Measurements from ENCODE around the gene FIBIN. TPM values are rescaled to one million over a fixed set of nuclear protein-coding genes. Genes with fewer than 3 reads are reported as not detected.

The FIBIN gene
- total RNA-seq, 1 experiment from 2014 or later: 0.37 TPM

DNA sequence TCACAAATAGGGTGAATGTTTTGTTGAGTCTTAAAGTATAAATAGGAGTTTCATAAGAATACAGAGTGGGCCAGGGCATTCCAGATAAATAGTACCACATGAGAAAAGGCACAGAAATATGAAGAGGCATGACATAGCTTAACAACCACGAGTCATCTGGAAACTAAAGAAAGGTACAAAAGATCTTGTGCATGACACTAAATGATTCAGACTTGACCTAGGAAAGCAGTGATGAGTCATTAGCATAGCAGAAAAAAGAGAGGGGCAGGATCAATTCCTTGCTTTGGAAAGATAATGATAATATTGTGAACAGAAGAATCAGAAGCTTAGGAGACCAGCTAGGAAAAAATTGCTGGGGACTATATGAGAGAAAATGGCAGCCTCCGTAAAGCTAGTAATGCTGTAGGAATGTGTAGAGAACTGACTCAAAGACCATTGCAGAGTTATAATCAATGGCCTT is 47.6 kb upstream of the FIBIN start (continued):
- TF ChIP-seq, protein P1, sequence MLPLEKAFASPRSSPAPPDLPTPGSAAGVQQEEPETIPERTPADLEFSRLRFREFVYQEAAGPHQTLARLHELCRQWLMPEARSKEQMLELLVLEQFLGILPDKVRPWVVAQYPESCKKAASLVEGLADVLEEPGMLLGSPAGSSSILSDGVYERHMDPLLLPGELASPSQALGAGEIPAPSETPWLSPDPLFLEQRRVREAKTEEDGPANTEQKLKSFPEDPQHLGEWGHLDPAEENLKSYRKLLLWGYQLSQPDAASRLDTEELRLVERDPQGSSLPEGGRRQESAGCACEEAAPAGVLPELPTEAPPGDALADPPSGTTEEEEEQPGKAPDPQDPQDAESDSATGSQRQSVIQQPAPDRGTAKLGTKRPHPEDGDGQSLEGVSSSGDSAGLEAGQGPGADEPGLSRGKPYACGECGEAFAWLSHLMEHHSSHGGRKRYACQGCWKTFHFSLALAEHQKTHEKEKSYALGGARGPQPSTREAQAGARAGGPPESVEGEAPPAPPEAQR (CRISPR knock-in tag; IDR thresholded peaks at IDR 0.05): no peak
- TF ChIP-seq, protein P2, sequence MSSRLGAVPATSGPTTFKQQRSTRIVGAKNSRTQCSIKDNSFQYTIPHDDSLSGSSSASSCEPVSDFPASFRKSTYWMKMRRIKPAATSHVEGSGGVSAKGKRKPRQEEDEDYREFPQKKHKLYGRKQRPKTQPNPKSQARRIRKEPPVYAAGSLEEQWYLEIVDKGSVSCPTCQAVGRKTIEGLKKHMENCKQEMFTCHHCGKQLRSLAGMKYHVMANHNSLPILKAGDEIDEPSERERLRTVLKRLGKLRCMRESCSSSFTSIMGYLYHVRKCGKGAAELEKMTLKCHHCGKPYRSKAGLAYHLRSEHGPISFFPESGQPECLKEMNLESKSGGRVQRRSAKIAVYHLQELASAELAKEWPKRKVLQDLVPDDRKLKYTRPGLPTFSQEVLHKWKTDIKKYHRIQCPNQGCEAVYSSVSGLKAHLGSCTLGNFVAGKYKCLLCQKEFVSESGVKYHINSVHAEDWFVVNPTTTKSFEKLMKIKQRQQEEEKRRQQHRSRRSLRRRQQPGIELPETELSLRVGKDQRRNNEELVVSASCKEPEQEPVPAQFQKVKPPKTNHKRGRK (CRISPR knock-in tag; IDR thresholded peaks at IDR 0.05; ENCODE audit: borderline replicate concordance): no peak
- TF ChIP-seq ZNF423 (CRISPR knock-in tag; IDR thresholded peaks at IDR 0.05) (no peak), ZNF396 (CRISPR knock-in tag; IDR thresholded peaks at IDR 0.05; ENCODE audit: borderline replicate concordance) (no peak), FOXP1 (CRISPR knock-in tag; IDR thresholded peaks at IDR 0.05; ENCODE audit: borderline replicate concordance) (no peak), RORB (CRISPR knock-in tag; IDR thresholded peaks at IDR 0.05) (no peak)
- TF ChIP-seq, protein P3, sequence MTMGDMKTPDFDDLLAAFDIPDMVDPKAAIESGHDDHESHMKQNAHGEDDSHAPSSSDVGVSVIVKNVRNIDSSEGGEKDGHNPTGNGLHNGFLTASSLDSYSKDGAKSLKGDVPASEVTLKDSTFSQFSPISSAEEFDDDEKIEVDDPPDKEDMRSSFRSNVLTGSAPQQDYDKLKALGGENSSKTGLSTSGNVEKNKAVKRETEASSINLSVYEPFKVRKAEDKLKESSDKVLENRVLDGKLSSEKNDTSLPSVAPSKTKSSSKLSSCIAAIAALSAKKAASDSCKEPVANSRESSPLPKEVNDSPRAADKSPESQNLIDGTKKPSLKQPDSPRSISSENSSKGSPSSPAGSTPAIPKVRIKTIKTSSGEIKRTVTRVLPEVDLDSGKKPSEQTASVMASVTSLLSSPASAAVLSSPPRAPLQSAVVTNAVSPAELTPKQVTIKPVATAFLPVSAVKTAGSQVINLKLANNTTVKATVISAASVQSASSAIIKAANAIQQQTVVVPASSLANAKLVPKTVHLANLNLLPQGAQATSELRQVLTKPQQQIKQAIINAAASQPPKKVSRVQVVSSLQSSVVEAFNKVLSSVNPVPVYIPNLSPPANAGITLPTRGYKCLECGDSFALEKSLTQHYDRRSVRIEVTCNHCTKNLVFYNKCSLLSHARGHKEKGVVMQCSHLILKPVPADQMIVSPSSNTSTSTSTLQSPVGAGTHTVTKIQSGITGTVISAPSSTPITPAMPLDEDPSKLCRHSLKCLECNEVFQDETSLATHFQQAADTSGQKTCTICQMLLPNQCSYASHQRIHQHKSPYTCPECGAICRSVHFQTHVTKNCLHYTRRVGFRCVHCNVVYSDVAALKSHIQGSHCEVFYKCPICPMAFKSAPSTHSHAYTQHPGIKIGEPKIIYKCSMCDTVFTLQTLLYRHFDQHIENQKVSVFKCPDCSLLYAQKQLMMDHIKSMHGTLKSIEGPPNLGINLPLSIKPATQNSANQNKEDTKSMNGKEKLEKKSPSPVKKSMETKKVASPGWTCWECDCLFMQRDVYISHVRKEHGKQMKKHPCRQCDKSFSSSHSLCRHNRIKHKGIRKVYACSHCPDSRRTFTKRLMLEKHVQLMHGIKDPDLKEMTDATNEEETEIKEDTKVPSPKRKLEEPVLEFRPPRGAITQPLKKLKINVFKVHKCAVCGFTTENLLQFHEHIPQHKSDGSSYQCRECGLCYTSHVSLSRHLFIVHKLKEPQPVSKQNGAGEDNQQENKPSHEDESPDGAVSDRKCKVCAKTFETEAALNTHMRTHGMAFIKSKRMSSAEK (CRISPR knock-in tag; IDR thresholded peaks at IDR 0.05; ENCODE audit: borderline replicate concordance): no peak

DNA sequence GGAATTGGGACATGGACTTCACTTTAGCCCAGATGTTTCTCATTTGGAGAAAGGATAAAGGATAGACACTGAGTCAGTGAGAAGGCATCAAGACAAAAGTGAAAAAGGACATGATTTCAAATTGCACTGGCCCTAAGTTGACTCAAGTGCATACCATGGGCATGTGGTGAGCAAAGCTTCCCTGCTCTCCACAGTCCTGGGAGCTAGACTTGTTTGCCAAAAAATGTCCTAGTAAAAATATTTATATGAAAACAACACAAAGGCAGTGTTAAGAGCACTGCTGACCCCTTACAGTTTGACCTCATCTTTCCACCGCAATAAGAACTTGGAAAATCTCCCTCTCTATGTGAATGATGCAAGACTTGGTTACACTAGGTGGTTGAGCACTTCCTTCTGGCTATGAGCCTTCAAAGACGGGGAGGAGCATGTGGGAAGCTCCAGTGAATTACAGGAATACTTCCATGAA is 46.5 kb upstream of the FIBIN start:
- Mint-ChIP-seq H3K4me3 (no peak overlapping the region), H3K27me3 (ENCODE audit: low read depth) (no peaks in the 10 kb centered on the region), H3K27ac (no peak overlapping the region), H3K9me3 (no peaks in the 10 kb centered on the region), H3K4me1 (peaks cover 20% of the 10 kb centered on the region), H3K36me3 (no peaks in the 10 kb centered on the region)
- TF ChIP-seq RORB (CRISPR knock-in tag; IDR thresholded peaks at IDR 0.05) (no peak), ZNF138 (CRISPR knock-in tag; conservative IDR thresholded peaks at IDR 0.05) (no peak), SP1 (CRISPR knock-in tag; conservative IDR thresholded peaks at IDR 0.05) (no peak), ESRRA (CRISPR knock-in tag; IDR thresholded peaks at IDR 0.05; ENCODE audit: borderline replicate concordance) (no peak), NR1H2 (CRISPR knock-in tag; IDR thresholded peaks at IDR 0.05) (no peak), HMGA2 (CRISPR knock-in tag; IDR thresholded peaks at IDR 0.05) (no peak), ATF1 (CRISPR knock-in tag; IDR thresholded peaks at IDR 0.05) (no peak), CREM (CRISPR knock-in tag; IDR thresholded peaks at IDR 0.05) (no peak), FOXP1 (CRISPR knock-in tag; IDR thresholded peaks at IDR 0.05; ENCODE audit: borderline replicate concordance) (no peak), JAZF1 (CRISPR knock-in tag; IDR thresholded peaks at IDR 0.05) (no peak), ZNF317 (CRISPR knock-in tag; IDR thresholded peaks at IDR 0.05; ENCODE audit: borderline replicate concordance, low read depth) (no peak), SMAD4 (CRISPR knock-in tag; IDR thresholded peaks at IDR 0.05) (no peak)
- TF ChIP-seq, protein P4, sequence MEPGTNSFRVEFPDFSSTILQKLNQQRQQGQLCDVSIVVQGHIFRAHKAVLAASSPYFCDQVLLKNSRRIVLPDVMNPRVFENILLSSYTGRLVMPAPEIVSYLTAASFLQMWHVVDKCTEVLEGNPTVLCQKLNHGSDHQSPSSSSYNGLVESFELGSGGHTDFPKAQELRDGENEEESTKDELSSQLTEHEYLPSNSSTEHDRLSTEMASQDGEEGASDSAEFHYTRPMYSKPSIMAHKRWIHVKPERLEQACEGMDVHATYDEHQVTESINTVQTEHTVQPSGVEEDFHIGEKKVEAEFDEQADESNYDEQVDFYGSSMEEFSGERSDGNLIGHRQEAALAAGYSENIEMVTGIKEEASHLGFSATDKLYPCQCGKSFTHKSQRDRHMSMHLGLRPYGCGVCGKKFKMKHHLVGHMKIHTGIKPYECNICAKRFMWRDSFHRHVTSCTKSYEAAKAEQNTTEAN (CRISPR knock-in tag; IDR thresholded peaks at IDR 0.05): no peak
- TF ChIP-seq, protein P5, sequence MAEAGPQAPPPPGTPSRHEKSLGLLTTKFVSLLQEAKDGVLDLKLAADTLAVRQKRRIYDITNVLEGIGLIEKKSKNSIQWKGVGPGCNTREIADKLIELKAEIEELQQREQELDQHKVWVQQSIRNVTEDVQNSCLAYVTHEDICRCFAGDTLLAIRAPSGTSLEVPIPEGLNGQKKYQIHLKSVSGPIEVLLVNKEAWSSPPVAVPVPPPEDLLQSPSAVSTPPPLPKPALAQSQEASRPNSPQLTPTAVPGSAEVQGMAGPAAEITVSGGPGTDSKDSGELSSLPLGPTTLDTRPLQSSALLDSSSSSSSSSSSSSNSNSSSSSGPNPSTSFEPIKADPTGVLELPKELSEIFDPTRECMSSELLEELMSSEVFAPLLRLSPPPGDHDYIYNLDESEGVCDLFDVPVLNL (CRISPR knock-in tag; IDR thresholded peaks at IDR 0.05; ENCODE audit: borderline replicate concordance, low read depth): no peak
- TF ChIP-seq, protein P2 (CRISPR knock-in tag; IDR thresholded peaks at IDR 0.05; ENCODE audit: borderline replicate concordance): no peak
- DNase-seq (ENCODE audit: low spot score) (no peak), ATAC-seq (no peak)
- ChIA-PET CTCF (no interaction called here), POLR2A (no interaction called here)
